HCT116 (cell line): ENCODE measurements around the gene THBD. TPM values are rescaled to one million over a fixed set of nuclear protein-coding genes. Genes with fewer than 3 reads are reported as not detected.

Experiments used
- ATAC-seq: fragments of 200-7000 bp; cut with Tn5 transposase; 2 replicates; pipeline ENCODE4 v1.9.1; 2020; ENCODE audit warnings: mild to moderate bottlenecking, moderate library complexity
- BruUV-seq: library from RNA; stranded (reverse); fragments of 400-500 nt; replicated peaks from 2 replicates; lab custom pipeline; 2021; lab: Mats Ljungman, UMichigan
- CTCF ChIA-PET: fragments of 300-600 bp; sonication (Branson Sonifier 250); formaldehyde crosslinking; loops from one replicate; lab custom pipeline; 2021; ENCODE audit warnings: antibody characterized with exemption; lab: Charles Lee
- POLR2A ChIA-PET: fragments of 300-600, 350-600 bp; sonication (Branson Sonifier 250); formaldehyde crosslinking; loops from one replicate; lab custom pipeline; 2021; ENCODE audit warnings: antibody characterized with exemption; lab: Charles Lee
- RAD21 ChIA-PET, 2 experiments: fragments of 300-600 bp; sonication (Branson Sonifier 250); formaldehyde crosslinking; loops; one replicate each; lab custom pipeline; 2023; ENCODE audit warnings: low total read pairs in 2 of 2; ENCODE audit not compliant: uncharacterized antibody in 2 of 2, unreplicated experiment in 2 of 2, low non-redundant PET in 1 of 2; lab: Charles Lee
- DNase-seq: peaks from one replicate; pipeline ENCODE4 v3.0.0-alpha.2; 2010; ENCODE audit warnings: low read depth, low spot score
- H2AFZ ChIP-seq: fragments of 200-600 bp; shearing (Covaris generic), sonication (generic); 2 replicates; pipeline ENCODE4 v1.6.1; 2017; ENCODE audit warnings: low read depth, mixed run types, mixed read lengths, antibody characterized with exemption, low read length; ENCODE audit not compliant: poor library complexity, severe bottlenecking
- H3K27ac ChIP-seq: 2 replicates; pipeline ENCODE4 v1.5.1; 2012; ENCODE audit warnings: low read depth, low read length
- H3K27me3 ChIP-seq: fragments of 200-600 bp; sonication (generic); 2 replicates; pipeline ENCODE4 v1.6.1; 2016; ENCODE audit warnings: mixed run types, low read length, mixed read lengths; ENCODE audit not compliant: insufficient read depth
- H3K36me3 ChIP-seq, 2 experiments: fragments of 200-500 bp in 1 of 2; fragments of 200-600 bp in 1 of 2; sonication (Bioruptor generic) in 1 of 2; sonication (generic) in 1 of 2; 2 replicates each; pipeline versions ENCODE4 v1.5.1 to v1.6.1; 2014 to 2016; ENCODE audit warnings: low read length in 2 of 2, inconsistent platforms in 1 of 2, mixed read lengths in 1 of 2, mixed run types in 1 of 2; ENCODE audit not compliant: insufficient read depth in 2 of 2, control insufficient read depth in 1 of 2
- H3K4me1 ChIP-seq, 2 experiments: fragments of 200-600 bp in 1 of 2; sonication (generic) in 1 of 2; 2 replicates each; pipeline versions ENCODE4 v1.5.1 to v1.6.1; 2012 to 2017; ENCODE audit warnings: low read length in 2 of 2, inconsistent platforms in 1 of 2, mild to moderate bottlenecking in 1 of 2, mixed read lengths in 1 of 2, mixed run types in 1 of 2, moderate library complexity in 1 of 2; ENCODE audit not compliant: insufficient read depth in 2 of 2, control insufficient read depth in 1 of 2
- H3K4me2 ChIP-seq: fragments of 200-600 bp; sonication (generic); 2 replicates; pipeline ENCODE4 v1.6.1; 2017; ENCODE audit warnings: mixed run types, low read length, mixed read lengths
- H3K4me3 ChIP-seq, 2 experiments: fragments of 200-600 bp in 1 of 2; sonication (generic) in 1 of 2; replicated peaks in 1 of 2; 2 replicates each; pipeline ENCODE4 v1.5.1; 2011 to 2016; ENCODE audit warnings: low read length in 2 of 2, control low read depth in 1 of 2, low read depth in 1 of 2, mild to moderate bottlenecking in 1 of 2, mixed read lengths in 1 of 2, mixed run types in 1 of 2
- H3K79me2 ChIP-seq: fragments of 200-600 bp; sonication (generic); 2 replicates; pipeline ENCODE4 v1.6.1; 2017; ENCODE audit warnings: mild to moderate bottlenecking, mixed run types, low read length, moderate library complexity, mixed read lengths; ENCODE audit not compliant: insufficient read depth
- H3K9ac ChIP-seq: fragments of 200-600 bp; sonication (generic); 2 replicates; pipeline ENCODE4 v1.6.1; 2016; ENCODE audit warnings: low read length, mixed read lengths
- H3K9me2 ChIP-seq: fragments of 200-600 bp; sonication (generic), shearing (Covaris generic); 2 replicates; pipeline ENCODE4 v1.6.1; 2017; ENCODE audit warnings: mixed run types, mild to moderate bottlenecking, moderate library complexity; ENCODE audit not compliant: insufficient read depth
- H3K9me3 ChIP-seq, 2 experiments: fragments of 200-500 bp in 1 of 2; fragments of 200-600 bp in 1 of 2; sonication (Bioruptor generic) in 1 of 2; sonication (generic) in 1 of 2; 2 replicates each; pipeline ENCODE4 v1.6.1; 2014 to 2017; ENCODE audit warnings: low read length in 2 of 2, mixed read lengths in 2 of 2, inconsistent platforms in 1 of 2, low read depth in 1 of 2, mild to moderate bottlenecking in 1 of 2, mixed run types in 1 of 2, moderate library complexity in 1 of 2; ENCODE audit not compliant: control insufficient read depth in 1 of 2, insufficient read depth in 1 of 2
- H4K20me1 ChIP-seq: fragments of 200-600 bp; sonication (generic), shearing (Covaris generic); 2 replicates; pipeline ENCODE4 v1.6.1; 2017; ENCODE audit warnings: mixed run types, mild to moderate bottlenecking, moderate library complexity; ENCODE audit not compliant: insufficient read depth
- CBX3 ChIP-seq: IDR thresholded peaks from 2 replicates; pipeline ENCODE4 v1.6.1; 2012; ENCODE audit warnings: low read depth
- ELF1 ChIP-seq: IDR thresholded peaks from 2 replicates; pipeline ENCODE4 v1.6.1; 2012; ENCODE audit warnings: low read depth, borderline replicate concordance
- EZH2 ChIP-seq: fragments of 200-600 bp; sonication (generic); IDR thresholded peaks from 2 replicates; pipeline ENCODE4 v1.6.1; 2017; ENCODE audit warnings: antibody characterized with exemption, mixed run types
- FOSL1 ChIP-seq: IDR thresholded peaks from 2 replicates; pipeline ENCODE4 v1.6.1; 2012; ENCODE audit warnings: low read depth
- POLR2AphosphoS5 ChIP-seq: IDR thresholded peaks from 2 replicates; pipeline ENCODE4 v1.6.1; 2011; ENCODE audit warnings: mild to moderate bottlenecking, low read depth, low read length, moderate library complexity
- RAD21 ChIP-seq: IDR thresholded peaks from 2 replicates; pipeline ENCODE4 v1.6.1; 2012; ENCODE audit warnings: low read depth, mild to moderate bottlenecking
- SP1 ChIP-seq: IDR thresholded peaks from 2 replicates; pipeline ENCODE4 v1.6.1; 2012; ENCODE audit warnings: low read depth
- SRF ChIP-seq: IDR thresholded peaks from 2 replicates; pipeline ENCODE4 v1.6.1; 2012; ENCODE audit warnings: low read depth
- TCF7L2 ChIP-seq: IDR thresholded peaks from 2 replicates; pipeline ENCODE4 v1.7.0; 2011; ENCODE audit warnings: borderline replicate concordance, inconsistent platforms; ENCODE audit not compliant: insufficient read depth, insufficient read length; ENCODE audit errors: extremely low read depth
- ZFX ChIP-seq: fragments of 450-650 bp; IDR thresholded peaks from 2 replicates; pipeline ENCODE4 v1.6.1; 2017
- intact Hi-C: fragments of 100-400 bp; cut with micrococcal nuclease; formaldehyde crosslinking; loops from 2 replicates; pipeline ENCODE4 v1.10.0; 2022
- total RNA-seq: library from RNA; stranded (reverse); gene quantifications from one replicate; pipeline ENCODE4 v1.2.1, GENCODE V29; 2021; ENCODE audit not compliant: unreplicated experiment
- TF ChIP-seq, protein P1 (sequence below): IDR thresholded peaks from 2 replicates; pipeline ENCODE4 v1.6.1; 2011; ENCODE audit warnings: mild to moderate bottlenecking, low read length, moderate library complexity; ENCODE audit not compliant: insufficient replicate concordance; ENCODE audit errors: extremely low read depth
- TF ChIP-seq, protein P2 (sequence below): IDR thresholded peaks from 2 replicates; pipeline ENCODE4 v1.6.1; 2012; ENCODE audit warnings: low read depth

Gene THBD
- total RNA-seq, 1 experiment from 2014 or later: 0.39 TPM

DNA sequence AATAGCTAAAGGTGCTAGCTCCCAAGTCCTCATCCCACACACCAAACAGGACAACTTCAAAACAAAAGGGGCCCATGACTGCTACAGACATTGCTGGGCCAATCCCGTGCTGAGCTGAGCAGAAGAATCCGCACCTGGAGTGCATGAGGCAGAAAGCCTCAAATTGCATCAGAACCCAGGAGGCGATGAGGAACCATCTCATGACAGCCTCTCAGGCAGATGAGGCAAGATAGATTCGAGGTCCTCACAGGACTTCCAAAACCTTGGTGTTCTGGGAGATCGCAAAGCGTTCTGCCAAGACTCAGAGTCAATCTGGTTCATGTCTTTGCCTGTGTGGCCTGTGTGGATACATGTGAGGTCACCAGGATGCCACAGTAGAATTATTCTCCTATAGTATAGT, 47.2 kb downstream of the THBD start:
- ATAC-seq: no peak
- Histone ChIP-seq H3K4me2 (no peak overlapping the region), H3K27ac (no peak overlapping the region)
- TF ChIP-seq TCF7L2: no peak
- TF ChIP-seq SRF: no peak
- no peak for TF ChIP-seq CBX3
- TF ChIP-seq SP1: no peak
- no peak for TF ChIP-seq POLR2AphosphoS5
- TF ChIP-seq FOSL1: no peak
- TF ChIP-seq, protein P1, sequence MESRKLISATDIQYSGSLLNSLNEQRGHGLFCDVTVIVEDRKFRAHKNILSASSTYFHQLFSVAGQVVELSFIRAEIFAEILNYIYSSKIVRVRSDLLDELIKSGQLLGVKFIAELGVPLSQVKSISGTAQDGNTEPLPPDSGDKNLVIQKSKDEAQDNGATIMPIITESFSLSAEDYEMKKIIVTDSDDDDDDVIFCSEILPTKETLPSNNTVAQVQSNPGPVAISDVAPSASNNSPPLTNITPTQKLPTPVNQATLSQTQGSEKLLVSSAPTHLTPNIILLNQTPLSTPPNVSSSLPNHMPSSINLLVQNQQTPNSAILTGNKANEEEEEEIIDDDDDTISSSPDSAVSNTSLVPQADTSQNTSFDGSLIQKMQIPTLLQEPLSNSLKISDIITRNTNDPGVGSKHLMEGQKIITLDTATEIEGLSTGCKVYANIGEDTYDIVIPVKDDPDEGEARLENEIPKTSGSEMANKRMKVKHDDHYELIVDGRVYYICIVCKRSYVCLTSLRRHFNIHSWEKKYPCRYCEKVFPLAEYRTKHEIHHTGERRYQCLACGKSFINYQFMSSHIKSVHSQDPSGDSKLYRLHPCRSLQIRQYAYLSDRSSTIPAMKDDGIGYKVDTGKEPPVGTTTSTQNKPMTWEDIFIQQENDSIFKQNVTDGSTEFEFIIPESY: no peak
- TF ChIP-seq, all 23 proteins: peak for 0
- H3K36me3 ChIP-seq: no peaks in the 10 kb centered on the region
- peaks cover 7% of the 10 kb centered on the region; the same call in 1 of the 2 replicates for H3K27me3 ChIP-seq
- no peaks in the 10 kb centered on the region for H3K79me2 ChIP-seq
- no peak overlapping the region for H3K4me3 ChIP-seq
- intact Hi-C loops: no loop called here
- DNase-seq: no peak
- H3K4me1 ChIP-seq: no peaks in the 10 kb centered on the region
- H3K9me2 ChIP-seq: no peaks in the 10 kb centered on the region
- no peaks in the 10 kb centered on the region for H3K9me3 ChIP-seq
- ChIA-PET POLR2A (no interaction called here), RAD21 (no interaction called here), CTCF (no interaction called here)
- no TSS peak for BruUV-seq
- H2AFZ ChIP-seq: no peak overlapping the region
- no peaks in the 10 kb centered on the region for H4K20me1 ChIP-seq
- H3K9ac ChIP-seq: no peak overlapping the region

- ChIA-PET CTCF (no interaction called here), RAD21 (no interaction called here), POLR2A (no interaction called here)
- H3K27me3 ChIP-seq: peaks cover 17% of the 10 kb centered on the region; the same call in 1 of the 2 replicates
- intact Hi-C loops: no loop called here
- BruUV-seq: no TSS peak
- no peak overlapping the region for H3K27ac ChIP-seq
- no peaks in the 10 kb centered on the region for H4K20me1 ChIP-seq
- H3K4me1 ChIP-seq: no peaks in the 10 kb centered on the region
- no peaks in the 10 kb centered on the region for H3K79me2 ChIP-seq
- DNase-seq (no peak), ATAC-seq (no peak)
- no peak overlapping the region for H3K4me3 ChIP-seq
- no peaks in the 10 kb centered on the region for H3K9me3 ChIP-seq
- H3K9ac ChIP-seq: no peak overlapping the region
- no peaks in the 10 kb centered on the region for H3K36me3 ChIP-seq
- no peak overlapping the region for H3K4me2 ChIP-seq
- H3K9me2 ChIP-seq: no peaks in the 10 kb centered on the region
- H2AFZ ChIP-seq: no peak overlapping the region
- TF ChIP-seq, protein P2, sequence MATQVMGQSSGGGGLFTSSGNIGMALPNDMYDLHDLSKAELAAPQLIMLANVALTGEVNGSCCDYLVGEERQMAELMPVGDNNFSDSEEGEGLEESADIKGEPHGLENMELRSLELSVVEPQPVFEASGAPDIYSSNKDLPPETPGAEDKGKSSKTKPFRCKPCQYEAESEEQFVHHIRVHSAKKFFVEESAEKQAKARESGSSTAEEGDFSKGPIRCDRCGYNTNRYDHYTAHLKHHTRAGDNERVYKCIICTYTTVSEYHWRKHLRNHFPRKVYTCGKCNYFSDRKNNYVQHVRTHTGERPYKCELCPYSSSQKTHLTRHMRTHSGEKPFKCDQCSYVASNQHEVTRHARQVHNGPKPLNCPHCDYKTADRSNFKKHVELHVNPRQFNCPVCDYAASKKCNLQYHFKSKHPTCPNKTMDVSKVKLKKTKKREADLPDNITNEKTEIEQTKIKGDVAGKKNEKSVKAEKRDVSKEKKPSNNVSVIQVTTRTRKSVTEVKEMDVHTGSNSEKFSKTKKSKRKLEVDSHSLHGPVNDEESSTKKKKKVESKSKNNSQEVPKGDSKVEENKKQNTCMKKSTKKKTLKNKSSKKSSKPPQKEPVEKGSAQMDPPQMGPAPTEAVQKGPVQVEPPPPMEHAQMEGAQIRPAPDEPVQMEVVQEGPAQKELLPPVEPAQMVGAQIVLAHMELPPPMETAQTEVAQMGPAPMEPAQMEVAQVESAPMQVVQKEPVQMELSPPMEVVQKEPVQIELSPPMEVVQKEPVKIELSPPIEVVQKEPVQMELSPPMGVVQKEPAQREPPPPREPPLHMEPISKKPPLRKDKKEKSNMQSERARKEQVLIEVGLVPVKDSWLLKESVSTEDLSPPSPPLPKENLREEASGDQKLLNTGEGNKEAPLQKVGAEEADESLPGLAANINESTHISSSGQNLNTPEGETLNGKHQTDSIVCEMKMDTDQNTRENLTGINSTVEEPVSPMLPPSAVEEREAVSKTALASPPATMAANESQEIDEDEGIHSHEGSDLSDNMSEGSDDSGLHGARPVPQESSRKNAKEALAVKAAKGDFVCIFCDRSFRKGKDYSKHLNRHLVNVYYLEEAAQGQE: no peak
- TF ChIP-seq ELF1 (no peak), EZH2 (no peak), ZFX (no peak), RAD21 (no peak), TCF7L2 (no peak)
- TF ChIP-seq, protein P1: no peak
These were observed 49.1 kb downstream of the THBD start for GRCh38 chr20:23000232-23000947.
